ENCODE measurements around the gene TMC1. TPM values are rescaled to one million over a fixed set of nuclear protein-coding genes. Genes with fewer than 3 reads are reported as not detected.

TMC1 gene
- total and polyA plus RNA-seq, 9 donors, result 0.39 to 1.4 (median 0.65) TPM

DNA sequence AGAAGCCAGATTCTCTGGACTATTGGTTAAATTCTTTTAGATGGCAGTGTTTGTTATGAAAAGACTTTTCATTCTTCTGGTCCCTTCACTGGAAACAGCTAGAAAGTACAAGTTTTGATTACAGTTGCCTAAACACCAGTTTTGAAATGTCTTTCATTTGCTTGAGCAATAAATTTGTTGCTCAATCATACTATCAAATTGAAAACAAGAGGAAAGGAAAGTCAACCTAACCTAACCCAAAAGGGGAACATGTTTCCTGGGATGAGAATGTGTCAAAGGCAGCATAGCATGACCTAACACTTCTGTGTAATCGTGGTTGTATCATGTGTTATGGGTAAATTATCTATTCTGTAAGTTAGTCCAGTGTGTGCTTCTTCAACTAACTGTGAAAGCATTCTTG is 213.2 kb downstream of the TMC1 start:
- DNase-seq, result no peak
- Histone ChIP-seq H3K4me3 (ENCODE audit: low read length) (no peak overlapping the region), H3K4me1 (ENCODE audit: control insufficient read depth, insufficient read depth, low read length) (no peaks in the 10 kb centered on the region), H3K27me3 (ENCODE audit: control insufficient read depth, insufficient read depth, low read length) (no peaks in the 10 kb centered on the region), H3K36me3 (ENCODE audit: control insufficient read depth, insufficient read depth, low read length) (no peaks in the 10 kb centered on the region), H3K27ac (ENCODE audit: low read length) (no peak overlapping the region), H3K9me3 (replicated peaks; ENCODE audit: control insufficient read depth, low read depth, low read length) (no peaks in the 10 kb centered on the region)
- no CpG with 5 or more reads among the region's 1 CpG for WGBS (ENCODE audit: insufficient coverage)

- no peaks in the 10 kb centered on the region for H3K36me3 ChIP-seq (ENCODE audit: control insufficient read depth, insufficient read depth, low read length)
- H3K4me1 ChIP-seq (ENCODE audit: control insufficient read depth, insufficient read depth, low read length), result no peaks in the 10 kb centered on the region
- no peak overlapping the region for H3K27ac ChIP-seq (ENCODE audit: low read length)
- no peaks in the 10 kb centered on the region for H3K9me3 ChIP-seq (replicated peaks; ENCODE audit: control insufficient read depth, low read depth, low read length)
- H3K27me3 ChIP-seq (ENCODE audit: control insufficient read depth, insufficient read depth, low read length), result no peaks in the 10 kb centered on the region
- no CpG with 5 or more reads among the region's 4 CpGs for WGBS (ENCODE audit: insufficient coverage)
- no peak for DNase-seq
- H3K4me3 ChIP-seq (ENCODE audit: low read length), result no peak overlapping the region
Observed at GRCh38 chr9:72743836-72744235, 222.4 kb downstream of the TMC1 start.

- H3K4me1 ChIP-seq (ENCODE audit: control insufficient read depth, insufficient read depth, low read length), result no peaks in the 10 kb centered on the region
- no CpG with 5 or more reads among the region's 5 CpGs for WGBS (ENCODE audit: insufficient coverage)
- H3K36me3 ChIP-seq (ENCODE audit: control insufficient read depth, insufficient read depth, low read length), result no peaks in the 10 kb centered on the region
- H3K27me3 ChIP-seq (ENCODE audit: control insufficient read depth, insufficient read depth, low read length), result no peaks in the 10 kb centered on the region
- H3K9me3 ChIP-seq (replicated peaks; ENCODE audit: control insufficient read depth, low read depth, low read length), result no peaks in the 10 kb centered on the region
- no peak overlapping the region for H3K27ac ChIP-seq (ENCODE audit: low read length)
- H3K4me3 ChIP-seq (ENCODE audit: low read length), result no peak overlapping the region
- DNase-seq, result no peak
Observed at GRCh38 chr9:72749276-72749675, 227.9 kb downstream of the TMC1 start.

GRCh38 chr9:72751541-72751940 is 230.1 kb downstream of the TMC1 start:
- no peak for DNase-seq
- no peaks in the 10 kb centered on the region for H3K36me3 ChIP-seq (ENCODE audit: control insufficient read depth, insufficient read depth, low read length)
- no CpG with 5 or more reads among the region's 1 CpG for WGBS (ENCODE audit: insufficient coverage)
- no peaks in the 10 kb centered on the region for H3K9me3 ChIP-seq (replicated peaks; ENCODE audit: control insufficient read depth, low read depth, low read length)
- no peak overlapping the region for H3K27ac ChIP-seq (ENCODE audit: low read length)
- H3K4me1 ChIP-seq (ENCODE audit: control insufficient read depth, insufficient read depth, low read length), result no peaks in the 10 kb centered on the region
- no peak overlapping the region for H3K4me3 ChIP-seq (ENCODE audit: low read length)
- no peaks in the 10 kb centered on the region for H3K27me3 ChIP-seq (ENCODE audit: control insufficient read depth, insufficient read depth, low read length)

DNA sequence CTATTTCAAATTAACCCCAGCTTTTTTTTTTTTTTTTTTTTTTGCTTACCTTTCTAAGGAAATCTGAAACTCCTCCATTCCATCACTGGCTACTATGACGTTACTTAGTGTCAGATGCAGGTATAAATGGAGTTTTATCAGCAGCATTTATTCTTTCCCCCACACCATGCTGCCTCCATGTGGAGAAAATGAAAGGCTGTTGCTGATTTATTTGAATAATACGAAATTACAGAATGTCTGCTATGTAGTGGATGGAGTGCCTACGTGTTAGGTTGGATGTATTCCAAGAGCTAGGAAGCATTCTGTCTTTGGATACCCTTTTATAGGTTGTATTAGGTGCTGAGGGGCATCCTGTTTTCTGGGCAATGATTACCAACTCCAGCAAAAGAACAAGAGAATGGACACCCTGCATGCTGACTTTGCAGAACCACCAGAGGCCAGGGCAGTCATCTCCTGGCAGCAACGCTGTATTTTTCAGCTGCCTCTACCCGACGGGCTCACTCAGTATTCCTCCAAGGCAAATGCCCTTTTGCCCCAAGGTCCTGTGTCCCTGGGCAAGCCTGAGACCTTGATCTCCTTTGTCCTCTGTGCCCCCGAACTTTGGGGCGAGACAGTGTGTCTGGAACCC is 232.0 kb downstream of the TMC1 start:
- Histone ChIP-seq H3K27me3 (ENCODE audit: control insufficient read depth, insufficient read depth, low read length) (no peaks in the 10 kb centered on the region), H3K4me1 (ENCODE audit: control insufficient read depth, insufficient read depth, low read length) (no peaks in the 10 kb centered on the region), H3K36me3 (ENCODE audit: control insufficient read depth, insufficient read depth, low read length) (no peaks in the 10 kb centered on the region), H3K9me3 (replicated peaks; ENCODE audit: control insufficient read depth, low read depth, low read length) (no peaks in the 10 kb centered on the region), H3K4me3 (ENCODE audit: low read length) (no peak overlapping the region), H3K27ac (ENCODE audit: low read length) (no peak overlapping the region)
- 79% methylated on average over 7 of the region's 8 CpGs for WGBS (ENCODE audit: insufficient coverage)
- no peak for DNase-seq

GRCh38 chr9:72755836-72756235 is 234.4 kb downstream of the TMC1 start:
- no peaks in the 10 kb centered on the region for H3K27me3 ChIP-seq (ENCODE audit: control insufficient read depth, insufficient read depth, low read length)
- WGBS (ENCODE audit: insufficient coverage), result no CpG with 5 or more reads among the region's 2 CpGs
- no peak for DNase-seq
- no peak overlapping the region for H3K27ac ChIP-seq (ENCODE audit: low read length)
- H3K4me1 ChIP-seq (ENCODE audit: control insufficient read depth, insufficient read depth, low read length), result no peaks in the 10 kb centered on the region
- H3K9me3 ChIP-seq (replicated peaks; ENCODE audit: control insufficient read depth, low read depth, low read length), result no peaks in the 10 kb centered on the region
- H3K4me3 ChIP-seq (ENCODE audit: low read length), result no peak overlapping the region
- H3K36me3 ChIP-seq (ENCODE audit: control insufficient read depth, insufficient read depth, low read length), result no peaks in the 10 kb centered on the region

DNA sequence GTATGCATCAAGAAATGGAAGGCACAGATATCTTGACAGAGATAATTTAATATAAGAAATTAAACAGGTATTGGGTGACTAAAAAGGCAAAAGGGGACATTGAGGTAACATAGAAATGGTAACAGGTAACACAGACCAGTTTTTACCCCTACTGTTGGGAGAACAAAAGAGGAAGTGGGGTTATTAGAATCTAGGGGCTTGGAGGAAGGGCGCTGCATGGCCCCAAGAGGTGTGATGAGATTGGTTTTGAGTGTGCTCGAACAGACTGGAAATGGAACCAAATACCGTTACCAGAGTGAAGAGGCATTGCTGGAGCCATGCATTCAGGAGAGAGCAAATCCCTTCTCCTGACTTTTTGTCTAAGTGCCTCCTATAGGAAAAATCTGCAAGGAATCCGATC is 237.5 kb downstream of the TMC1 start:
- no peaks in the 10 kb centered on the region for H3K27me3 ChIP-seq (ENCODE audit: control insufficient read depth, insufficient read depth, low read length)

DNA sequence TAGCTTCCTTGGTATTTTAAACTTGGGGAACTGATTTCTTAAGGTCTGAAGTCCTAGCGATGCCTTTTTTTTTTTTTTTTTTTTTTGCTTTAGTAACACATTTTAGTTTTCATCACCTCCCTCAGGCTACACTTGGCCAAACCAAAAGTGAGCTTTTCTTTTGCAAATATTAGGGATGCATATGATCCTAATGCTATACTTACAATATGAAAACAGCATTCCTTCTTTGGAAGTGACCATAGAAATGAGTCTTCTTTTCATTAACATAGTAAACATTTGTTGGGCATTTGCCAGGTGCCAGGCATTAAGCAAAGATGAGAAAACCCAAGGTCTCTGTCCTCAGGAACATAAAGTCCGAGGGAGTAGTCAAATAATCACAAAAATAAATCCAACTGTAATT is 241.6 kb downstream of the TMC1 start:
- Histone ChIP-seq H3K27me3 (ENCODE audit: control insufficient read depth, insufficient read depth, low read length) (no peaks in the 10 kb centered on the region), H3K36me3 (ENCODE audit: control insufficient read depth, insufficient read depth, low read length) (no peaks in the 10 kb centered on the region), H3K4me1 (ENCODE audit: control insufficient read depth, insufficient read depth, low read length) (no peaks in the 10 kb centered on the region), H3K9me3 (replicated peaks; ENCODE audit: control insufficient read depth, low read depth, low read length) (no peaks in the 10 kb centered on the region), H3K4me3 (ENCODE audit: low read length) (no peak overlapping the region), H3K27ac (ENCODE audit: low read length) (no peak overlapping the region)
- DNase-seq, result no peak
- no CpG with 5 or more reads among the region's 2 CpGs for WGBS (ENCODE audit: insufficient coverage)

More for the DNA sequence above, 237.5 kb downstream of the TMC1 start:
- Histone ChIP-seq H3K36me3 (ENCODE audit: control insufficient read depth, insufficient read depth, low read length) (no peaks in the 10 kb centered on the region), H3K4me1 (ENCODE audit: control insufficient read depth, insufficient read depth, low read length) (no peaks in the 10 kb centered on the region), H3K27ac (ENCODE audit: low read length) (no peak overlapping the region), H3K9me3 (replicated peaks; ENCODE audit: control insufficient read depth, low read depth, low read length) (no peaks in the 10 kb centered on the region), H3K4me3 (ENCODE audit: low read length) (no peak overlapping the region)
- no peak for DNase-seq
- 83% methylated on average over 3 of the region's 4 CpGs for WGBS (ENCODE audit: insufficient coverage)

DNA sequence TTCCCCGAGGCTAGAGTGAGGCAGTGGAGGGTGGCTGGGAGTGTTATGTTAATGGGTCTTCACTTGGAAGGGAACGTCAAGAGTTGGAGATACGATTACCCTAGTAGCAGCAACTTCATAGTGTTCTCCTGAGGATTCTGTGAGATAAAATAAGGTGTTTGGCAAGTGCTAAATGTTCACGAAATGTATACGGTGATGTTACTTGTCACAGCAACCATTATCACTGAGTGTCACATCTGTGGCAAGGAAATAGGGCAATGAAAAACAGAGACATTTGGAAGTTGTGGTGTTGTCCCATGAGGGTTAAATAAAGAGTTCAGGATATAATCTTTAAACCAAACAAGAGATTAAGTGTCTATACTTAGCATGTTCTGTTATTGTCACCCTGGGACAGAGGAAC is 248.1 kb downstream of the TMC1 start:
- Histone ChIP-seq H3K27ac (ENCODE audit: low read length) (no peak overlapping the region), H3K4me1 (ENCODE audit: control insufficient read depth, insufficient read depth, low read length) (no peaks in the 10 kb centered on the region), H3K9me3 (replicated peaks; ENCODE audit: control insufficient read depth, low read depth, low read length) (no peaks in the 10 kb centered on the region), H3K27me3 (ENCODE audit: control insufficient read depth, insufficient read depth, low read length) (no peaks in the 10 kb centered on the region), H3K4me3 (ENCODE audit: low read length) (no peak overlapping the region), H3K36me3 (ENCODE audit: control insufficient read depth, insufficient read depth, low read length) (no peaks in the 10 kb centered on the region)
- WGBS (ENCODE audit: insufficient coverage), result 59% methylated on average over 2 of the region's 5 CpGs
- no peak for DNase-seq

DNA sequence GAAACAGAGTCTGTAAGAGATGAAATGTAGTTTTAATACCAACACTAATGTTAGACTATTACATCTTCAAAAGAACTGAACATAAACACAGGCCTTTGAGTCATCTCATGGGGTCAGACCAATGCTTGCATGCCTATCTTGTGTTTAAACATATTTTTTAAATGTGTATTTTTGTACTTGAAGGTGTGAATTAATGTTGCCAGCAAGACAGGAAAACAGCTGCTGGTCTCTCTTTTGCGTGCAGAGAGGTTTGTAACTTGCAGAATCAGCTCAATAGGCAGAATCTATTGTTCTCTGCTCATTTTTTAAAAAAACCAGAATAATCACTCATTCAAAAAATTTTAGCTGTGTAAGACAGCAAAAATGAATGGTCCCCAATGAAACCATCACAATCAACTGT is 251.3 kb downstream of the TMC1 start:
- H3K36me3 ChIP-seq (ENCODE audit: control insufficient read depth, insufficient read depth, low read length), result no peaks in the 10 kb centered on the region
- no CpG with 5 or more reads among the region's 1 CpG for WGBS (ENCODE audit: insufficient coverage)
- H3K4me3 ChIP-seq (ENCODE audit: low read length), result no peak overlapping the region
- H3K27me3 ChIP-seq (ENCODE audit: control insufficient read depth, insufficient read depth, low read length), result no peaks in the 10 kb centered on the region
- no peaks in the 10 kb centered on the region for H3K9me3 ChIP-seq (replicated peaks; ENCODE audit: control insufficient read depth, low read depth, low read length)
- DNase-seq, result peak; percentile 15
- no peaks in the 10 kb centered on the region for H3K4me1 ChIP-seq (ENCODE audit: control insufficient read depth, insufficient read depth, low read length)
- no peak overlapping the region for H3K27ac ChIP-seq (ENCODE audit: low read length)

DNA sequence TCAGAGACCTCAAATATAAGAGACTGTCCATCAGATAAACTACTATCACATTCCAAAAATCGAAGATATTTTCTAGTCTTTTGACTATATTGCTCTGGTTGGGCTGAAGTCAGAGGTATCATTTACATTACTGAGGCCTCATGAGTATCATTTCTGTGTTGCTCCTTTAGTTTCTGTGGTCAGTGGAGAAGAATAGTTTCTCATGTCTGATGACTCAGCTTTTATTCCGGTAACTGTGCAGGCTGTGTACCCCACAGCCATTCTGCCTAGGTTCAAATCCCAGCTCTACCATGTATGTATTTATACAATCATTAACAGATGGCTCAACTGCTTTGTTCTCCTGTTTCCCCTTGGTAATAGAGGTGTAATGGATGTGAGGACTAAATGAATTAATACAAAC is 252.2 kb downstream of the TMC1 start:
- H3K4me3 ChIP-seq (ENCODE audit: low read length), result no peak overlapping the region
- no peaks in the 10 kb centered on the region for H3K4me1 ChIP-seq (ENCODE audit: control insufficient read depth, insufficient read depth, low read length)
- no peaks in the 10 kb centered on the region for H3K9me3 ChIP-seq (replicated peaks; ENCODE audit: control insufficient read depth, low read depth, low read length)
- no peaks in the 10 kb centered on the region for H3K27me3 ChIP-seq (ENCODE audit: control insufficient read depth, insufficient read depth, low read length)
- H3K27ac ChIP-seq (ENCODE audit: low read length), result no peak overlapping the region
- WGBS (ENCODE audit: insufficient coverage), result no CpG with 5 or more reads among the region's 2 CpGs
- H3K36me3 ChIP-seq (ENCODE audit: control insufficient read depth, insufficient read depth, low read length), result no peaks in the 10 kb centered on the region
- DNase-seq, result peak; percentile 24
